Brain microvascular endothelial cell (primary cell): ENCODE data around the gene BCAR1.
"Not testable (repeated sequence)": the region's sequence is repeated elsewhere in the genome, so short reads cannot be mapped to it uniquely, and the experiment has no call there.

ENCODE experiments used
- DNase-seq: peaks from one replicate; pipeline ENCODE4 v3.0.0-alpha.2; 2020
- H3K27ac ChIP-seq: fragments of 250-450 bp; sonication (Bioruptor Pico); 2 replicates; pipeline ENCODE4 v1.5.1; 2020; ENCODE audit warnings: mild to moderate bottlenecking, moderate library complexity
- H3K27me3 ChIP-seq: fragments of 250-450 bp; sonication (Bioruptor Pico); replicated peaks from 2 replicates; pipeline ENCODE4 v1.5.1; 2020; ENCODE audit warnings: mild to moderate bottlenecking
- H3K36me3 ChIP-seq: fragments of 250-450 bp; sonication (Bioruptor Pico); replicated peaks from 2 replicates; pipeline ENCODE4 v1.5.1; 2020; ENCODE audit warnings: mild to moderate bottlenecking
- H3K4me3 ChIP-seq: 2 replicates; pipeline ENCODE4 v1.5.1; 2011; ENCODE audit warnings: low read depth, mild to moderate bottlenecking, control low read depth, low read length, moderate library complexity
- CTCF ChIP-seq: IDR thresholded peaks from 2 replicates; pipeline ENCODE4 v1.5.1; 2011; ENCODE audit warnings: low read depth, mild to moderate bottlenecking, moderate library complexity, low read length, control low read depth, inconsistent platforms; ENCODE audit errors: missing control alignments
- in situ Hi-C: cut with HindIII; loops from 2 replicates; pipeline ENCODE4 v1.10.0; 2017; ENCODE audit warnings: low sequenced_read_pairs, low pct_ligation_motif_present

The BCAR1 gene

GRCh38 chr16:75244225-75244809 is 7.1 kb downstream of the BCAR1 start:
- Histone ChIP-seq H3K4me3 (no peak overlapping the region), H3K27ac (peak overlapping the region; percentile 98), H3K36me3 (peaks cover 32% of the 10 kb centered on the region), H3K27me3 (no peaks in the 10 kb centered on the region)
- in situ Hi-C loops: no loop called here
- TF ChIP-seq CTCF: no peak
- DNase-seq: no peak

- DNase-seq: no peak
- H3K36me3 ChIP-seq: peaks cover 38% of the 10 kb centered on the region
- H3K27ac ChIP-seq: peak overlapping the region; percentile 98
- TF ChIP-seq CTCF: no peak
- in situ Hi-C loops: no loop called here
- H3K27me3 ChIP-seq: no peaks in the 10 kb centered on the region
- no peak overlapping the region for H3K4me3 ChIP-seq
Measured at GRCh38 chr16:75243667-75244224, 7.7 kb downstream of the BCAR1 start.

- in situ Hi-C loops: not testable (repeated sequence)
Measured at GRCh38 chr16:75242436-75243078, 8.9 kb downstream of the BCAR1 start.

GRCh38 chr16:75241955-75242354 is 9.5 kb downstream of the BCAR1 start:
- H3K36me3 ChIP-seq: peaks cover 42% of the 10 kb centered on the region

More at GRCh38 chr16:75242436-75243078, 8.9 kb downstream of the BCAR1 start:
- not testable (repeated sequence) for H3K27ac ChIP-seq, DNase-seq, H3K27me3 ChIP-seq, H3K4me3 ChIP-seq
- peaks cover 42% of the 10 kb centered on the region for H3K36me3 ChIP-seq

GRCh38 chr16:75241412-75241811 is 10.0 kb downstream of the BCAR1 start:
- Histone ChIP-seq H3K36me3 (peaks cover 47% of the 10 kb centered on the region), H3K27me3 (no peaks in the 10 kb centered on the region), H3K27ac (no peak overlapping the region), H3K4me3 (no peak overlapping the region)
- no peak for TF ChIP-seq CTCF
- DNase-seq: no peak
- in situ Hi-C loops: no loop called here

More at GRCh38 chr16:75241955-75242354, 9.5 kb downstream of the BCAR1 start:
- TF ChIP-seq CTCF: no peak
- in situ Hi-C loops: no loop called here
- H3K27me3 ChIP-seq: no peaks in the 10 kb centered on the region
- DNase-seq: no peak
- H3K27ac ChIP-seq: no peak overlapping the region
- H3K4me3 ChIP-seq: no peak overlapping the region

- DNase-seq, in situ Hi-C loops, H3K27me3 ChIP-seq, H3K4me3 ChIP-seq, H3K27ac ChIP-seq: not testable (repeated sequence)
- peaks cover 55% of the 10 kb centered on the region for H3K36me3 ChIP-seq
- peak; percentile 44 for TF ChIP-seq CTCF
Measured at GRCh38 chr16:75240633-75241032, 10.8 kb downstream of the BCAR1 start.
